GM19023 (cell line): ENCODE measurements around the gene PAPOLA.
"Not testable (repeated sequence)": the region's sequence is repeated elsewhere in the genome, so short reads cannot be mapped to it uniquely, and the experiment has no call there.

Source experiments
- ATAC-seq: cut with Tn5 transposase; IDR thresholded peaks from one replicate; pipeline ENCODE4 v1.9.1; 2021; ENCODE audit warnings: mild to moderate bottlenecking, moderate library complexity; ENCODE audit not compliant: unreplicated experiment

The PAPOLA gene

DNA sequence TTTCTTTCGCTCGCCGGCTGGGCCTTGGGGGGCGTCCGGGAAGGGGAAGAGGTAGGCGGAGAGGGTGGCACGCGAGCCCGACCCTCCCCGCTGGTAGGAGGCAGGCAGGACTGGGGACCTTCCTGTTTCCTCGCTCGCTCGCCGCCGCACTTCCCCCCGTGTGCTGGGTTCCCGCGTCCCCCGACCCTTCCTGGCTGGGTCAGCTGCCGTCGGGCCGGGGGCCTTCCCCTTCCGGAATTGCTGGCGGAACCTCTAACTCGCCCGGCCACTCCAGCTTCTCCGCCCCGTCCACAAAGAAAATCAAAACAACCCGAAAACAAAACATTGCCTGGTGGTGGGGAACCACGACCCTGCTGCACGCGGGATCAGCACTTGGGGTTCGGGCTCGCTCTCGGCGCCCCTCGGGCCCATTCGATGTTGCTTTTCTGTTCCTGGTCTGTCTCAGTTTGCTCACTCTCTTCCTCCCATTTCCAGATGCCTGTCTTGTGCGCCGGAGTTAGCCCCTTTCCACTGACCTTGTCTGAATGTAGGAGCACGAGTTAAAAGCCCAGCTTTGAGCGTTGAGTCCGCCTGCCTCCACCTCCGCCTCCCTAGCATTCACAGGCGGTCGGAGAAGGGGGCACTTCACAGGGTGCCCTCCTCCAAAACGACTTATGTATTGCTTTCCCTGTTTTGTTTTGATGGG, 581 bp downstream of the PAPOLA start:
- ATAC-seq: peak; percentile 42

DNA sequence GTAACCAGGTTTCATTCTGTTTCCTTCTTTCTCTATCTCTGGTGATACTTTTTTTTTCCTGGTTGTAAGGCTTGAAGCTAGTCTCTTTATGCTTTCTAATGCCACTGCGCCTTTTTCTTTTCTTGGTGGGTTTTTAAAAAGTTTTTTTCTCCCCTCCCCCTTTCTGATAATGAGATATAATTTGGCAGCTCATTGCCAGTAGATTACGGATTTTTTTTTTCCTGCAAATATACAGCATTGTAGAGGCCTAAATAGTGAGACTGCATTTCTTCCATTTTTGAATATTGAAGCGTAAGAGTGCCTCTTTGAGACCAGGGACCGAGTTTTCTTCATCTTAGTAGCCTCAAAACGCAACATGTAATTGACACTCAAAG, 1.1 kb downstream of the PAPOLA start:
- ATAC-seq: no peak

DNA sequence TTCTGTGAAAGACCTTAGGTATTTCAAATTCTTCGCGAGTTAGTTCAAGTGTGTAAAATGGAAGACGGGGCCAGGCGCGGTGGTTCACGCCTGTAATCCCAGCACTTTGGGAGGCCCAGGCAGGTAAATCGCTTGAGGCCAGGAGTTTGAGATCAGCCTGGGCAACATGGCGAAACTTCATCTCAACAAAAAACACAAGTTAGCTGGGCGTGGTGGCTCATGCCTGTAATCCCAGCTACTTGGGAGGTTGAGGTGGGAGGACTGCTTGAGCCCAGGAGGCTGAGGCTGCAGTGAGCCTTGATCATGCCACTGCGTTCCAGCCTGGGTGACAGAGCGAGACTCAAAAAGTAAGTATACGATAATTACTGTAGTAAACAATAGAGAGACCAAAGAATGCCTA, 2.2 kb downstream of the PAPOLA start:
- not testable (repeated sequence) for ATAC-seq

DNA sequence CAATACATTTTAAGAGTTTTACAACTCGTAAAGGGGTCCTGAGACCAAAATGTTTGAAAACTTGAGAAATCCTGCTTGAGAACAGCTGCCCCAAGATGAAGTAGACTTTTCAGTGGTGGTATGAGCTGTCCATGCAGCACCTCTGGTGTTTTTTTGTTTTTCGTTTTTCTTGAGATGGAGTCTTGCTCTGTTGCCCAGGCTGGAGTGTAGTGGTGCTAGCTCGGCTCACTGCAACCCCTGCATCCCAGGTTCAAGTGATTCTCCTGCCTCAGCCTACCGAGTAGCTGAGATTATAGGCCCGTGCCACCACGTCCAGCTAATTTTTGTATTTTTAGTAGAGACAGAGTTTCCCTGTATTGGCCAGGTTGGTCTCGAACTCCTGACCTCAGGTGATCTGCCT, 5.5 kb downstream of the PAPOLA start:
- no peak for ATAC-seq

- no peak for ATAC-seq
Measured at GRCh38 chr14:96508900-96509299, 6.7 kb downstream of the PAPOLA start.

DNA sequence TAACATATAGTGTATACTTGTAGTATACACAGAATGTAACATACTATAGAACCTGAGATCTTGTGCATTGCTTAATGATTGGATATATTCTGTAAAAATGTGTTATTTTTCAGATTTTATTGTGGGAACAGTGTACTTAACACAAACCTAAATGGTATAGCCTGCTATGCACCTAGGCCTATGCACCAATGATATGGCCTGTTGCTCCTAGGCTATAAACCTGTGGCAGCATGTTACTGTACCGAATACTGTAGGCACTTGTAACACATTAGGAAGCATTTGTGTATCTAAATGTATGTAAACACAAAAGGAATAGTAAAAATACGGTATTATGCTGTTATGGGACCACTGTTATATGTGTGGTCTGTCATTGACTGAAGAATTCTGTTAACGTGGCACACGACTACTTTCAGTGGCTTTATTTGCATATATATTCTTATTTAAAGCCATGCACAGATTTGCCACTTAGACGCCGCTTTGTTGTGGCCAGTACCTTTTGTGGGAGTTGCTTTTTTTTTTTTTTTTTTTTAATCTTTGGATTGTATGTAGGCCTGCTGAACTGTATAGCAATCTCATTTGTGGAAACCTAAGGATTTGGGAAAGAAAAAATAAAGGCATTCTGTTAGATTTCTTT, 7.4 kb downstream of the PAPOLA start:
- ATAC-seq: no peak

DNA sequence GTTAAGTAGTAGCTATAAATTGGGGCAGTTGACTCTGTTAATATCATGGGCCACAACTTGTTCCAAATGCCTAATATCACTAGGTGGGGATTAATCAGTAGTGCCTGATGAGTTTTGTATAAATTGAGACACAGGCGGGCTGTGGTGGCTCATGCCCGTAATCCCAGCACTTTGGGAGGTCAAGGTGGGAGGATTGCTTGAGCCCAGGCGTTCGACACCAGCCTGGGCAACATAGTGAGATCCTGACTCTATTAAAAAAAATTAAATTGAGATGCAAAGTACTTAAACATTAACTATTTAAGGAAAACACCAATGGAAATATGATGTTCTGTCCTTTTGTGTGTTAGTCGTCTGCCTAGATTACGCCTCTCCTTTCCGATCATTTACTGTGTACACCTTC, 9.0 kb downstream of the PAPOLA start:
- ATAC-seq: no peak

DNA sequence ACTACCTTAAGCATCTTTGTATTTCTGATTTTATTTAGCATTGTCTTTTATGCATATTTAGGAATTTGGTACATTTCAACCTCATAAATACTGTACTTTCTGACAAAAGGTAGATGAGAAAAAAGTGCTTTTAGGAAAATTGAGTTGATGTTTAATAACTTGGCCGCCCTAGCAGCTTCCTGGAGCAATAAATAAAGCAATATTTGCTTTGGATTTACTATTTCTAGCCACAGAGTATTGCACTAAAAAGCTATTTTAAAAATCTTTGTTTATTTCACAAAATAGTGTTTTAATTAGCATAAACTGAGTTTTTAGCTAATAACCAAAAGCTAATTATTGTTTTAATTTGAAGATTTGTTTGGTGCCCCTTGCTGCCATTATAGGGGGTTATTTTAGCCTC, 9.5 kb downstream of the PAPOLA start:
- no peak for ATAC-seq

DNA sequence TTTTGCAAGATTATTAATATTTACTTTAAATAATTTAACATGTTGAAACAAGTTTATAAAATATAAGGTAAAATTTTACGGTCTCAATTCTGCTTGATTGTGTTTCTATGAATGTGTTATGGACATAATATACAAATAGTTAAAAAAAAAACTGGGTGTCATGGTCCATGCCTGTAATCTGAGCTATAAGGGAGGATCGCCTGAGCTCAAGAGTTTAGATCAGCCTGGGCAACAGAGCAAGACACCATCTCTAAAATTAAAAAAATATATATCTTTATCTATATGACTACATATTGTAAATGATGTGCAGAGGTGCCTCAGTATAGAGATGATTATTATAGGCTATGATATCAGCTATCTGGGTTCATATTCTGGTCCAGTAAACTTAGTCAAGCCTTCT, 9.9 kb downstream of the PAPOLA start:
- no peak for ATAC-seq

DNA sequence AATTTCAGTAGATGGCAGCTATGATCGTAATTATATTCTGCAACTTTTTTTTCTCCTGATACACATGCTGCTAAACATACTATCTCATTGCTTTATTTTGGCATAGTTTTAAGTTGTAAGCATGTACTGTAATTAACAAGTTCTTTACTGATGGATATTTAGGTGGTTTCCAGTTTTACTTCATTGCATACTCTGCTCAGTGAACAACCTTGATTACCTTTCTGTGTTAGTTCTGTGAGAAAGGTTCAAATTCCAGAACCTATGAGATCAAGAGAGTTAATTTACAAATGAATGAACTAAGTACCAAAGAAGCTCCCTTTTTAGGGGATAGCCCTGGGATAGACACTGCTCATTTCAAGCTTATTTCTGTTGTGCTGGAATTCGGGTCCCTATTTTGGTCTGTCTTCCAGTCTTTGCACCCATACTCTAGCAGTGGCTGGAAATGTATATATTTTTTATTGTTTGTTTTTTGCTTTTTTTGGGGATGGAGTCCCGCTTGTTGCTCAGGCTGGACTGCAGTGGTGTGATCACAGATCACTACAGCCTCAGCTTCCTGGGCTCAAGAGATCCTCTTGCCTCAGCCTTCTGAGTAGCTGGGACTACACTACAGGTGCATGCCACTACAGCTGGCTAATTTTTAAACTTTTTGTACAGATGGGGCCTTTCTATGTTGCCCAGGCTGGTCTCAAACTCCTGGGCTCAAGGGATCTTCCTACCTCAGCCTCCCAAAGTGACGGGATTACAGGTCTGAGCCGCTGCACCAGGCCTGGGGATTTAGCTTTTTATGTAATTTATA, 10.6 kb downstream of the PAPOLA start:
- no peak for ATAC-seq

DNA sequence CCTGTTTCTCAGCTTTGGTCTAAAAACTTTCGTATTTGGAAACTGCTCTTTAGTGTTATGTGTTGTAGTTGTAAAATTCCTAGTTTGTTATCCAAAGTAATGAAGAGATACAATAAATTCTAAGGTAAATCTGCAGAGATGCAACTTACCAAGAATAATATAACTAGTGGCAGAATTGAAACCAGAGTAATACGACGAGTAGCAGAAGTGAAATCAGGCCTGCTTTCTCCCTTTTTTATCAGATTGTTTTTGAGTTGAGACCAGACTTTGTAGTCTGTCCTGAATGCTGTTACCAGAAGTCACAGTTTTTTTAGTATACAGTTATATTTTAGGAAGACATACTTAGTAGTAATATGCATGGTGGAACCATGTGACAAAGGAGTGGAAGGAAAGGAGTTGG, 12.5 kb downstream of the PAPOLA start:
- no peak for ATAC-seq

GRCh38 chr14:96515731-96516130, 13.5 kb downstream of the PAPOLA start:
- no peak for ATAC-seq

DNA sequence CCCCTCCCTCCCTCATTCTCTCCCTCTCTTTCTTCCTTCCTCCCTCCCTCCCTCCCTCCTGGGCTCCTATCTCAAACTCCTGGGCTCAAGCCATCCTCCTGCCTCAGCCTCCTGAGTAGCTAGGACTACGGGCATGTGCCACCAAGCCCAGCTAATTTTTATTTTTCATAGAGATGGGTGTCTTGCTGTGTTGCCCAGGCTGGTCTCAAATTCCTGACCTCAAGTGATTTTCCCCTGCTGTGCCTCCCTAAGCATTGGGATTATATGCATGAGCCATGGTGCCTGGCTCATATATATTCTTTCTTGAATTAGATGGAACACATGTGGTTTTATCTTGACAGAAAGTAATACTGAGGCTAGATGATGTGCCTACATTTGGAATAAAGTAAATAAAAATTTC, 14.2 kb downstream of the PAPOLA start:
- ATAC-seq: no peak

- ATAC-seq: no peak
Measured at GRCh38 chr14:96519970-96520369, 17.8 kb downstream of the PAPOLA start.

DNA sequence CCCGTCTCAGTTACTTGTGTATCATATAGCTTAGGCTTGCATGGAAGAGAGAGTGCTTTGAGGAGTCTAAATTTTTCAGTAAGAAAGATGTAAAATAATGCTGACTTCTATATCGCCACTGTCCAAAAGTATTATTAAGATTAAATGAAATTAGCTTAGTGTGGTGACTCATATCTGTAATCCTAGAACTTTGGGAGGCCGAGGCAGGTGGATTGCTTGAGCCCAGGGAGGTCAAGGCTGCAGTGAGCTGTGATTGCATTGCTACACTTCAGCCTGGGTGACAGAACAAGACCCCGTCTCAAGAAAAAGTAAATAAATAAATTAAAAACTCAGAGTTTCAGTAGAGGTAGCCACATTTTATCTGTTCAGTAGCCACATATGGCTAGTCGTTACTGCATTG, 23.3 kb downstream of the PAPOLA start:
- ATAC-seq: no peak

GRCh38 chr14:96532632-96533031, 30.4 kb downstream of the PAPOLA start:
- ATAC-seq: no peak

GRCh38 chr14:96536807-96537206, 34.6 kb downstream of the PAPOLA start:
- no peak for ATAC-seq

GRCh38 chr14:96538097-96538989, 36.2 kb downstream of the PAPOLA start:
- no peak for ATAC-seq

- no peak for ATAC-seq
Measured at GRCh38 chr14:96538990-96539317, 36.8 kb downstream of the PAPOLA start.

DNA sequence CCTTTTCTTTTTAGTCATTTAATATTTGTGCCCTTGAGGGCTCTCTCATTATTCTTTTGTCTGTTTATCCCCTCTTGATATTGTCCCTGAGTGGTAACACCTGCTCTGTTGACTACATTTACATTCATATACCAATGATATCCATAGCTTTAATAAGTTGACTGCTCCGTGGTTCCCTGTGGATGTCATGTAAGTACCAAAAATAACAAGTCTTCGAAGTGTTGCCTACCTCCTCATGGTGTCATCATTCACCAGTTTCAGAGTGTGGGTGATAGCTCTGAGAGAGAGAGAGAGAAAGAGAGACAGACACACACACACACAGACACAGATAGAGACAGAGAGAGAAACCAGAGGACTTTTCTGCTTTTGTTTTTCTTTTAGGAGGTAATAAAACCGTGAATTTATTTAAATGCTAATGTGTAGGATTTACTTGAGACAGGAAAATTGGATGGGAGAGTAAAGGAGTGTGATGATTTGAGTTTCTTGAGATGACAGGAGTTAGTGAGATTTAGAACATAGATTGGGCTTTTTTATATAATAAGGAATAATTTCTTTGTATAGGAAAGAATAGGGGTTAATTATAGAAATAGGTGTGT, 52.2 kb downstream of the PAPOLA start:
- ATAC-seq: no peak

- no peak for ATAC-seq
Measured at GRCh38 chr14:96559571-96559970, 57.4 kb downstream of the PAPOLA start.
